GM18517 (cell line): Measurements from ENCODE around the gene VPS37C.

Experiments used
- ATAC-seq: cut with Tn5 transposase; IDR thresholded peaks from one replicate; pipeline ENCODE4 v1.9.1; 2021; ENCODE audit warnings: mild to moderate bottlenecking, moderate library complexity; ENCODE audit not compliant: unreplicated experiment

VPS37C gene

DNA sequence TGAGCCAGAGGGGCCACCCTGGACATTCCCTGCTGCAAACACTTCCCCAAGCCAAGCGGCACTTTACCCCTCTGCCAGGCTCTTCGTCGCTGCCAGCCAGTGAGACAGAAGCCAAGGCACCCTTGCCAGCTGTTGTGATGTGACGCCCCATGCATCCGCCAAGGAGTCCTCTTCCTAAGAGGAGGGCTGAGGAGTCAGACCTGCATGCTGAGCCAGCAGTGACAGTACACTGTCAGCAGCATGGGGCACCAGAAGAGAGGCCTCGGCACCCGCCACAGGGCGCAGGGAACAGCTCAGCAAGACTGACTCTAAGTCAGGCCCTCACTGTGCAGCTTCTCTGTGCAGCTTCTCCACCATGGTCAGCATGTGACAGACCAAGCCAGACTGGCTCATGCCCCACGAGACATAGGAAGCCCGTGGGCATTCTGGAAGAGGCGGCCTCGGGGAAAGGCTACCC, 26.4 kb downstream of the VPS37C start:
- no peak for ATAC-seq

DNA sequence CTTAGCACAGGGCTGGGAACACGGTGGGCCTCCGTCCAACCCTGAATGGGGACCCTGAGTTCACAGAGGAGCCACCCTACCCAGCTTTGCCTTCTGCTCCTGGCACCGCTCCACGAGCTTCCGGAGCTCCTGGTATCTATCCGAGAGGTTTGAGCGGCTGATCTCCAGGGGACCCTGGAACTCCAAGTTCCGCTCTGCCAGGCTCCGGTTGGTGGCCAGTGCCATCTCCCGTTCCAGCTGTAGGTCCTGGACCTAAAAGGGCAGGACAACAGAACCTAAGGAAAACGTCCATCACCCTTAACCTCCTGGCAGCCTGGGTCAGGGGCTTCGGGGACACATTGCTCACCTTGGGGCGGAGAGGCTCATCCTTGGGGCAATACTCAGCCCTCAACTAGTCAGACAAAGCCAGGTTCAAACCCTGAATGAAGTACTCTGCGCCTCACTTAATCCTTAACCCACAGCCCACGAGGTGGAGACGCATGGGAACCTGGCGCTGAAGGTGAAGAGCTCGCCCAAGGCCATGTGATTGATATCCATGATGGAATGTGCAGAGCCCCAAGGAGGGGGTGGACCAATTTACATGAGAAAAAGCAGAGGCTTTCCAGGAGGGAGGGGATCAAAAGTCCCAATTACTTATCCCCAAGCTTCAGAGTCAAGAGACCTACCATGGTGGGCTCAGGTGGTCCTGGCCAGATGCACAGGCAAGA, 27.1 kb downstream of the VPS37C start:
- ATAC-seq: no peak

DNA sequence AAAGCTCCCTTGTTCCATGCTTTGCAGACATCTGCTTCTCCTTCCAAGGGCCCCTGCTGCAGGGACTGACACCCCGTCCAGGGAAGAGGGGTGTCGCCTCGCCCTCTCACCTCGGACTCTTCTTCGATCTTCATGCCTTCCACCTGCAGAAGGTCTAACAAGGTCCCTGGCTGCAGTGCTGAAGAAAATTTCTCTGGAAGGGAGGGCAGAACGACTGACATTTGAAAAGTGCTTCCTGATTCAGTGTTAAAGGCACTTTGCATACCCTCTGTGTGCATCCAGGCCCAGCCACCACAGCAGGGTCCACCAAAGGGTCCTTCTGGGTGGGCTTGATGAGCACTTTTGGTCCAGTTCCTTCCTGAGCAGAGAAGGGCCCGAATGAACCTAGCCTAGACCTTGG, 28.1 kb downstream of the VPS37C start:
- ATAC-seq: no peak

DNA sequence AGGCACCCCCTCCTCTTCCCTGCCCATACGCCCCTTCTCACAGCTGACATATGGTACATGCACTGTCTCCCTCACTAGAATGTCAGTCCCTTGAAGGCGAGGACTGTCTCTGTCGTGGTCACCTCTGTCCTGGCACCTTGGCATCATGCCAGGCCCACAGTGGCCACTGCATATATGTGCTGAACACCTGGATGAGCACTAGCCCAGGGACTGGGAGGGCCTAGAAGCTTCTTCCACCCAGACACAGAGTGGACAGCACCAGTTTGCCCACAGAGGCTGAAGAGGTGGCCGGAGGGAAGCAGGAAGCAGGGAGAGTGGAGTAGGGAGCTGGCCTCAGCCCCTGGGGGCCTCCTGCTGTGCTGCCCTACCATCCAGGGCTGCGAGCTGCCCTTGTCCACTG, 28.6 kb downstream of the VPS37C start:
- ATAC-seq: no peak

DNA sequence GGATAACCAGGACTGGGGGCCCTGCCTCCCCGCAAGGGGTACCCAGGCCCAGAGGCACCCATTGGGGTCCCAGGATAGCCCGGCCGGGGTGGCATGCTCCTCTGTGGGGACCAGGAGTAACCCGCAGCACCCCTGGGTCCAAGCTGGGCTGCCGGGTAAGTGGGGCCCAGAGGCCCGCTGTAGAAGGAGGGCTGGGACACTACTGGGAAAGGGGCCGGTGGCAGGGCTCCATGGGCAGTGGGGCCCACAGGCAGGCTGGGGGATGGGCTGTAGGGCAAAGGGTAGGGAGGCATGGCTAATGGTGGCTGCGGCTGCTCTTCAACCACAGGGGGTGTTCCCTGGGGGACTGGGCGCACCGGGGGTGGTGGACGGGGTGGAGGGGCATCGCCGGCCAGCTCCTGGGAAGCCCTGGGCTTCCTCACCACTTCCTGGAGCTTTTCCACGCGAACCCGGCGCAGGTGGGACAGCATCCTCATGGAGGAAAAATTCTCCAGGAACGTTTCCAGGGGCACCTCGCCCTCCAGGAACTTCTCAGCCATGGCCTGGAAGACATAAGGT, 29.1 kb downstream of the VPS37C start:
- no peak for ATAC-seq

DNA sequence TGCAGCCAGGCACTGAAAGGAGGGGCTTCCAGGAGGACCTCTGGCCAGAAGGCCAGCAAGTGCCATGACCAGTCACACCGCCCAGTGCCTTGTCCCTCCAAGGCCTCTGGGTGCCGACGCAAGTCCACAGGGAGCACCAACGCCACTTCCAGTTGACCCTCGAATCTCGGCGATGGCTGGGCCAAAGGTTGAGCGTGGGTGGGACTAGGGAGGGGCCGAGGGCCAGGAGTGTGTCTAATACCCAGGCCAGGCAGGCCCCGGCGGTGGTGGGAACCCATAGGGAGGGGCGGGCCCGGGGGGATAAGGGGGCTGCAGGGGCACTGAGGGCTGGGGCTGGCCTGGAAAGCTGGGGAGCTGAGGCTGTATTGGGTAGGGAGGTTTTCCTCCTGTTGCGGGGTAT, 29.6 kb downstream of the VPS37C start:
- no peak for ATAC-seq

DNA sequence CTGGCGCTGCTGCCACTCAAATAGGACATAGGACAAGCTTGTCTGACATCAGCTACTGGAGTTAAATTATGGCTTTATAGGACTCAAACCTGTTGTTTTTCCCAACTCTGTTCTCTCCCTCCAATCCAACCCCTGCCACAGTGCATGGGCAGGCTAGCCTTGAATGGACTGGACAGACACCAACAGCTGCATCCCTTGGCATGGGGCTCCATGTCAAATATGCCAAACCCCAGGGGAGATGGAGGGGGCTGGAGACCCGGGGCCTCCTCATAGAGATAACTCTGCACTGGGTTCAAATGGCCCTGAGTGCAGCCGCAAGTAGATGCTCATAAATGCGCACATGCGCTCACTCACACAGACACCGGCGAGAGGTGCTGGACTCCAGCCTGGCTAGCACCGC, 30.0 kb downstream of the VPS37C start:
- no peak for ATAC-seq

DNA sequence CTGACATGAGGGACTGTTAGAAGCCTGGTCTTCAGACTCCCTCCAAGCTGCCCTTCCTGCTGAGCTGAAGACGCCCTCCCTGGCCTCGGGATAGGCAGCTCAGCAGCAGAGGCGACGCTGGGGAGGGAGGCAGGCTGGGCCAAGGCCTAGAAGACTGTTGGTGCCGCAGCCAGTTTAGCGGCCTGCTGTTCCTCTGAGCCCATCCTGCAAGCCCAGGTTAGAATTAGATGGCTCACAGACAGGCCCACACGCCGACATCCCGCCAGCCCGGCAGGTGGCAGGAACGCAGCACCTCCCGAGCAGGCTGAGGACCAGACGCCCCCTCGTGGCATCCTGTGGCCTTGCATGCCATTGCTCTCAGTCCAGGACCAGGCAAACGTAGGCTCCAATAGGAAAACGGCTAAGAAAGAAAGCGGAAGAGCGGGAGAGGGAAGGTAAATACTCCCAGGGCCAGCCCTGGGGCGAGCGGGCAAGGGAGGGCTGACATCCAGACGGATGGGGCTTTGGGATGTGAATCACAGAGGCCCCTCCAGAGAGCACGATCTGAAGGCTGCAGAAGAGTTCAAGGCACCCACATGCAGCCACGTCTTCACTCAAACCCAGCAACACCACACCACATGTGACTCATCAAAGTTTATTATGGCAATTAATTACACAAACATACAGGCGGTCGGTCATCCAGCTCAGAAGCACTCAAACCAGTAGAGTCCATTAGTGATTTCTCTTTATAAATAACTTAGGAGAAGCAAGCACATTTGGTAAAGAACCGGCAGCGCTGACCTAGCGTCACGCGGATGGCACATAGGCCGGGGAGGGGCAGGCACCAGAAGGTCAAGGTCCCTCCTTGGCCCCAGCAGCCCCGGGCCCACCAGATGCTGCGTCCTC, 31.3 kb downstream of the VPS37C start:
- ATAC-seq: peak; percentile 83

DNA sequence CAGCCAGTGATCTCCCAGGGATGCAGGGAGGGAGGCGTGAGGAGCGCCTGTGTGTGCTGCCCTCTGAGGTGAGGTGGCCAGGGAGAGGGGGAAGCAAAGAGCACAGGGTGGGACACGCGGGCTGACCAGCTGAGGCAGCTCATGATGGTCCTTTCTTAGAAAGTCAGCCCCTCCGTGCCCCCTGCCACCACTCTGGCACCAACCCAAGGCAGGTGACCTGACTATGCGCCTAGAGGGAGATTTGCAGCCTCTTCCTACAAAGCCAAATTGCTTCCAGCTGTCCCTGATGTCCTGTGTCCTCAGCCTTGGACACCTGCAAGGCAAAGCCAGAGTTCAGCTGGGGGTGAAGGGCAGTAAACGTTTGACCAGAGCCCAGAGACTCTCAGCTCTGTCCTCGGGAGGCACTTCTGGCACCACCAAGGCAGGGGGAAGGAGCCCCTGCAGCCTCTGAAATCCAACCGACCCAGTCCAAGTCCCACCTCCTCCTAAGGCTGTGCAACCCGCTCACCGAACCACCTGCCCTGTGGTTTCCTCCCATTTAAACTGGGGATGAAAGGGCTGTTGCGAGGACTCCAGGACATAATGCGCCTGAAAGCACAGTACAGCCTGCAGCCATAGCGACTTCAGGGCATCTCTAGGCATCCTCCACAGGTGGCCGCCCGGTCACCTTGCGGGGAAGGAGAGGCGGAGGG, 32.1 kb downstream of the VPS37C start:
- no peak for ATAC-seq

DNA sequence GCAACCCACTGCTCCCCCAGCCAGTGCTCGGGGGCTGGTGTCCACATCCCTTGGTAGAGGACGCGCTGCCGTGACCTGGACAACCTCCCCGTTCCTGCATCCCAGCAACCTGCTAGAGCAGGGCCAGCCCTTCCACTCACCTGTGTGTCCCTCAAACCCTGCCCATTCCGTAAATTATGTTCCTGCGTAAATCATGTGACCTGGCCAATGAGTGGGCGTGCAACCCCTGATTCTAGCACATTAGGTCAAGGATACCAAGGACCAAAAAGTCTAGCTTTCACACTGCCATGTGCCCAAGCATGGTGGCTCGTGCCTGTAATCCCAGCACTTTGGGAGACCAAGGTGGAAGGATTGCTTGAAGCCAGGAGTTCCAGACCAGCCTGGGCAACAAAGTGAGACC, 33.2 kb downstream of the VPS37C start:
- no peak for ATAC-seq

DNA sequence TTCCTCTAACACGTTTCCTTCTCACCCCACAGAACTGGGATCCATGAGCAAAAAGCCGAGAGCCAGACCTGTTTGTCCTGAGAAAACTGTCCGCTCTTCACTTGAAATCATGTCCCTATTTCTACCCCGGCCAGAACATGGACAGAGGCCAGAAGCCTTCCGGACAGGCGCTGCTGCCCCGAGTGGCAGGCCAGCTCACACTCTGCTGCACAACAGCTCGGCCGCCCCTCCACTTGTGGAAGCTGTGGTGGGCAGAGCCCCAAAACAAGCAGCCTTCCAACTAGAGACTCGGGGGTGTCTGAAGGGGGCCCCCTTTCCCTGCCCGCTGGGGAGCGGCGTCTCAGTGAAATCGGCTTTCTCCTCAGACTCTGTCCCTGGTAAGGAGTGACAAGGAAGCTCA, 35.0 kb downstream of the VPS37C start:
- no peak for ATAC-seq

DNA sequence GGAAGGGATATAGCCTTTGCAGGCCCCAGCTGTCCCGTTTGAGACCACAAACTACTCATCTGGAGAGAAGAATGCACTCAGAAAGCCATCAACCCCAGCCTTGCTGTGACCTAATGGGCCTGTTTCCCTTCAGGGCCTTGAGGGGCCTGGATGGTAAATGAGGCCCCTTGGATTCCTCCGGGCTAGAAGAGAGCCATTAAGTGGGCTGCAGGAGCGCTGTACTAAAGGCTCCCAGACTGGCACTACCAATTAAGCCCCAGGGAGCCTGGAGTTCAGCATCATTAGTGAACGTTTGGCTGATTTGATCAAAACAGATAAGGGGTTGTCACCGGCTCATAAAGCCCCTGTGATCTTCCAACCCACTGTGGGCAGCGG, 35.9 kb downstream of the VPS37C start:
- no peak for ATAC-seq

DNA sequence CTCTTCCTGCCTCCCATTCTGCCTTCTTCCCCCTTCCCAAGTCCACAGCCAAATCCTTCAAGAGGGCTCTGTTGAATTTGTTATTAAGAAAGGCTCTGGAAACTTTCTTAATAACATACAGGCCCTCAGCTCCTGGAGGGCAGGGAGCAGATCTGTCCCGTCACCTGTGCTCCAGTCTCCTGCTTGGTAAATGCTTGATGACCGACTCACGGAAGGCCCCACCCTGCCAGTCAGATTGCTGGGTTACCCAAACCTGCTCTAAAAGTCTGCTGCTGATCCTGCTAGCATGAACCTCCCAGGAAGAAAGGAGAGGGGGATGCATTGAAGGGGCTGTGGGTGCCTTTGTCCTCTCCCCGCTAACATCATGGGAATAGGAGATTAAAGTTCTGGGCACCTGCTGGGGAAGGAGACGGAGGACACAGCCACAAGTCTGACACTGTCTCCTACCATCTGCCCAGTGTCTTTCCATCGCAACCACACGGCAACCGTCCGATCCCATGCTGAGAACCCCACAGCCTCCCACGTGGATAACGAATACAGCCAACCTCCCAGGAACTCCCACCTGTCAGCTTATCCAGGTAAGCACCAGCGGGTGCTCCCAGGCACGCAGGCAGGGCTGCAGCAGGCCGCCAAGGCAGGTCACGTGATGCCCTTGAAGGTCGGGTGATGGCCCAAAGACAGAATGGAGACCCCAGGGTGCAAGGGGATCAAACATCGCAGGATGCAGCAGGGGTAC, 36.5 kb downstream of the VPS37C start:
- no peak for ATAC-seq

DNA sequence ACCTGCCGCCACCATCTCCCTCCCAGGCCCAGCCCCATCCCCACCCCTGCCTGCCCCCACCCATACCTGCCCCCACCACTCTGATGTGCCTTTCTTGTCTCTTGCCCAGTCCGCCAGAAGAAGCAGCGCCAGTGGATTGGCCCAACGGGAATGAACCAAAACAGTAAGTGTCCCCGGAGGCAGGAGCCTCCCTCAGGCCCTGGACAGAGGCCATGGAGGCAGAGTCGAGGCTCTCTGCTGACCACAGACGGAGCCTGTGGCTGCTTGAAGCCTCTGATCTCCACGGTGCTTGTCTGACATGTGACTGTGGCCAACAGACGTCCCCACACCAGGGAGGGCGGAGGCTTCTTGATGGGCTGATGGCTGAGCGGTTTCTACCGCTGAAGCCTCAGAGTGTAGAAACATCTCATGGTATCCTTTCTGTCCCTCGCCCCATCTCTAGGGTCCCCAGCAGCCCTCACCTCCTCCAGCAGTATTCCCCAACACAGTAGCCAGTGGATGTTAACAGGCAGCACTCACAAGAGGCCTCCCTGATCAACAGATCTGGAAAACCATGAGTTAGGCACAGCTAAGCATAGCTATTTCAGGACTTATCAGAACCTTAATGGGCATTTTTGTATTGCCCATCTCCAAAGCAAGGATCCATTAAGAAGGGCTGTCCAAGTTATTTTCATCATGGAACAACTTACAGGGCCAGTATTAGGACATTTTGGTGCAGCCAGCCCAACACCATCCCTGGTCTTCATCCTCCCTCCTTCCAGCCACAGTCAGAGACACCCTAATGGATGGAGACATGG, 37.3 kb downstream of the VPS37C start:
- ATAC-seq: no peak

DNA sequence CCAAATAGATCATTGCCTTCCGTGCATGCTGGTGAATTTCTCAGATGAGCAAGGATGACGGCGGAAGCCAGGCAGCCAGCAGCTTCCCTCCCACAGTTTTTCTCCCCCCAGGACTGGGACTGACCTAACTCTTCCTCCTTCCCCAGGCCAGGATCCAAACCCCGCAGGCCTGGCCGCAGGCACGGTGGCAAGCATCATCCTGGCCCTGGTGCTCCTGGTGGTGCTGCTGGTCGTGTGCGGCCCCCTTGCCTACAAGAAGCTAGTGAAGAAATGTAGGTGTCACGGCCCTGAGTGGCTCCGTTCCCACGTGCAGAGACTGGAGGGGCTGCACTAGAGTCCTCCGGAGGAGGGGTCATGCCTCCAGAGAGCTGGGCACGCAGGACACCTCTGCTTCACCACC, 38.5 kb downstream of the VPS37C start:
- ATAC-seq: no peak

DNA sequence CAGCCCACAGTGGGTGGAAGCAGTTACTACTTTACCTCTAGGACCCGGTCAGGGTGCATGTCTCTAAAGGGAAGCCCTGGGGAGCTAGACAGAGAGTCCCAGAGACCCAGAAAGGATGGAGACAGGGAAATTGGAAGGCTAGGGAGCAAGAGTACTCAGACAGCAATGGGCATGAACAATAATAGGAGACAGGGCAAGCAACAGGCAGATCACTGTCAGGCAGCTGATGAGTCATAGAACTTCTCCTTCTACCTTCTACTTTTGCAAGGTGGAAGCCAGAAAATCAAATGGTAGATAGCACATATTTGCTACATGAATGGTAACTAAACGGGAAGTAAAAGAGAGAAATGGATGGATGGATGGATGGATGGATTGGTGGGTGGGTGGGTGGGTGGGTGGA, 39.3 kb downstream of the VPS37C start:
- ATAC-seq: no peak

DNA sequence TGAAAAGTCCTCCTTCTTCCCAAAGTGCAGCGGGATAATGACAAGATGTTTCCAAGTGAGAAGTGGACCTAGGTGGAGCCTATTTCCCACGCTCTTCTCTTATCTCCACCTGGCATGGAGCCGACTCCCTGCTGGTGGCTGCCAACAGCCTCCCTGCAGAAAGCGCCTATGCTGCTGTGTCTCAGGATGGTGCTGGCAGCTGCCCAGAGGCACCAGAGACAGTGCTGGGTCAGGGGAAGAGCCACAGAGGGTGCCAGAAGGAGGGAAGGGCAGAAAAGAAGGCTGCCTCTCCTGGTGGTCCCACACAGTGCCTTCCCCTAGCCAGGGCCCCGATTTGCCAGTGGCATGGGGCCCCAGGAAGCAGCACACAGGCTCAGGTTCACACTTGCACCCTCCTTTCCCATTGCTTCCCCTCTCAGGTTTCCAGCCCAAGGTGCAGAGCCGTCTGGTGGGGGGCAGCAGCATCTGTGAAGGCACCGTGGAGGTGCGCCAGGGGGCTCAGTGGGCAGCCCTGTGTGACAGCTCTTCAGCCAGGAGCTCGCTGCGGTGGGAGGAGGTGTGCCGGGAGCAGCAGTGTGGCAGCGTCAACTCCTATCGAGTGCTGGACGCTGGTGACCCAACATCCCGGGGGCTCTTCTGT, 39.9 kb downstream of the VPS37C start:
- no peak for ATAC-seq

DNA sequence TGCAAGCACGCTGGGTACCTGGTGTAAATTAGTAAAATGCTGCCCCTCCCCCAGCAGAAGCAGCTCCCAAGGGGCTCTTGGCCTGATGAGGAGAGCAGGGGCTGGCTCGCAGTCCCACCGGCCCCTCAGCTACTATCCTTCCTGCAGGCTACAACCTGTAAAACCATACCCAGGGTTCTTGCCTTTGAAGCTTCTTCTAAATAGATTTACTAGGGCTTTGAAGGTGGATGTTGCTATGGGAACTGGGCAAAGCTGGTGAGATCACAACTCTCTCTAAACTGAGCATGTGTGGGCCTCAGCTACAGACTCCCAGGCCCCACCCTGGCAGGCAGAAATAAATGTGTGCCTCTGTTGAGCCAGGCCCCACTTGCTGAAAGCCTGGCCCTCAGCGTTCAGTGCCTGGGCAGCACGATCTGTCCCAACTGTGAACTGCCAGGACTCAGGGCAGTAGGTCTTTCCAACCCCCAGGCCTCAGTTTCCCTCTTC, 40.5 kb downstream of the VPS37C start:
- ATAC-seq: no peak

DNA sequence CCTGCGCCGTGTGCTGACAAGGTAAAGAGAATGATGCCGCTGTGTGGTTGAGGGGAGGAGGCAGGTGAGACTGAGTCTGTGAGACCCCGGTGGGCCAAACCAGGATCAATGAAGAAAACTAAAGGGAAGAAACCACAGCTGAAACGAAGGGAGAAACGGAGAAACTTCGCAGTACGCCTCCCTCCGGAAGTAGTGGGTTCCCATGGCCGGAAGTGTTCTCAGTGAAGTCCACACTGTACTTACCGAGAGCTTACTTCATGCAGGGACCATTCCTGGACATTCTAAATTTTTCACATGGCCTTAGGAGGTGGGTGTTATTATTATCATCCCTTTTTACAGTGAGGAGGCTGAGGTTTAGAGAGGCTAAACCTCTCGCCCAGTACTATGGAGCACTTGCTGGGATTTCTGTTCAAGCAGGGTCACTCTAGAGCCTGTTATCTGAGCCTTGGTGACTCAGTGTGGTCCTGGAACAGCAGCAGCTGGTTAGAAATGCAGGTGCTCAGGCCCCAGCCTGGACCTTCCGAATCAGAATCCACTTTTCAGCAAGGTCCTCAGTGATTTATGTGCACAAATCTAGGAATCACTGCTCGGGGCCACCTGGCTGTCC, 41.0 kb downstream of the VPS37C start:
- ATAC-seq: no peak
